ENCODE results near the gene C6orf163.
"Not testable (repeated sequence)": the region's sequence is repeated elsewhere in the genome, so short reads cannot be mapped to it uniquely, and the experiment has no call there.

The C6orf163 gene

DNA sequence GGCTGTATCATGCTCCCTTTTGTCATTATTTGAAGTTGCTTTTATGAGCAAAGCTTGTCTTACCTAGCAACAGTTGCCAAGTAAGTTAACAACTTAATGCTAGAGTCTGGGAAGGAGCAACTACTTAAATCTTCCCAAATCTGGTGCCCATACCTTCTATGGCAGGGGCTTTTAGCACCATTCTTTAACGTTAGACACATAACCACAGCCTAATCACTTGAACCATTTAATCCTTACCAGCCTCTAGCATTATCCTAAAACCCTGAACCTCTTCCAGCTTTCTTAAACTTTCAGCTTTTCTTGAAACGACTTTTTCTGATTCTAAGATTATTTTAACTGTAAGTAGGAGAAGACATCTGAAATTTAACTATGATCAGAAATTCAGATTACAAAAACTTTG is at the start of gene C6orf163:
TSS of gene C6orf163 (plus strand) at position 83 of the 400 bp plus-strand sequence. CDS start at position 370, 287 bp downstream.
- no peaks in the 10 kb centered on the region for H3K27me3 Mint-ChIP-seq
- H3K4me1 Mint-ChIP-seq (ENCODE audit: low read depth): no peaks in the 10 kb centered on the region
- DNase-seq: no peak
- peaks cover 31% of the 10 kb centered on the region for H3K36me3 Mint-ChIP-seq (ENCODE audit: low read depth)
- H3K27ac Mint-ChIP-seq: no peak within 1 kb of the TSS
- no peak within 1 kb of the TSS for H3K4me3 Mint-ChIP-seq
- no peaks in the 10 kb centered on the region for H3K9me3 Mint-ChIP-seq

- no peaks in the 10 kb centered on the region for H3K4me1 Mint-ChIP-seq (ENCODE audit: low read depth)
- no peak overlapping the region for H3K27ac Mint-ChIP-seq
- H3K36me3 Mint-ChIP-seq (ENCODE audit: low read depth): no peaks in the 10 kb centered on the region
- no peak overlapping the region for H3K4me3 Mint-ChIP-seq
- DNase-seq: no peak
- peaks cover 71% of the 10 kb centered on the region for H3K27me3 Mint-ChIP-seq
- H3K9me3 Mint-ChIP-seq: no peaks in the 10 kb centered on the region
Observed at GRCh38 chr6:87297119-87297518, 47.5 kb upstream of the C6orf163 start.

GRCh38 chr6:87301277-87301676 is 43.3 kb upstream of the C6orf163 start:
- H3K9me3 Mint-ChIP-seq; H3K4me1 Mint-ChIP-seq (ENCODE audit: low read depth); H3K27ac Mint-ChIP-seq; H3K36me3 Mint-ChIP-seq (ENCODE audit: low read depth); H3K4me3 Mint-ChIP-seq; DNase-seq: not testable (repeated sequence)
- H3K27me3 Mint-ChIP-seq: peaks cover 58% of the 10 kb centered on the region

GRCh38 chr6:87308970-87309369 is 35.6 kb upstream of the C6orf163 start:
- Mint-ChIP-seq H3K4me3 (no peak overlapping the region), H3K4me1 (ENCODE audit: low read depth) (no peaks in the 10 kb centered on the region), H3K27ac (no peak overlapping the region), H3K9me3 (no peaks in the 10 kb centered on the region), H3K27me3 (peaks cover 17% of the 10 kb centered on the region), H3K36me3 (ENCODE audit: low read depth) (no peaks in the 10 kb centered on the region)
- no peak for DNase-seq

GRCh38 chr6:87312860-87313259 is 31.8 kb upstream of the C6orf163 start:
- no peak overlapping the region for H3K27ac Mint-ChIP-seq
- H3K4me1 Mint-ChIP-seq (ENCODE audit: low read depth): no peaks in the 10 kb centered on the region
- H3K4me3 Mint-ChIP-seq: no peak overlapping the region
- DNase-seq: no peak
- peaks cover 35% of the 10 kb centered on the region for H3K27me3 Mint-ChIP-seq
- H3K9me3 Mint-ChIP-seq: no peaks in the 10 kb centered on the region
- no peaks in the 10 kb centered on the region for H3K36me3 Mint-ChIP-seq (ENCODE audit: low read depth)

DNA sequence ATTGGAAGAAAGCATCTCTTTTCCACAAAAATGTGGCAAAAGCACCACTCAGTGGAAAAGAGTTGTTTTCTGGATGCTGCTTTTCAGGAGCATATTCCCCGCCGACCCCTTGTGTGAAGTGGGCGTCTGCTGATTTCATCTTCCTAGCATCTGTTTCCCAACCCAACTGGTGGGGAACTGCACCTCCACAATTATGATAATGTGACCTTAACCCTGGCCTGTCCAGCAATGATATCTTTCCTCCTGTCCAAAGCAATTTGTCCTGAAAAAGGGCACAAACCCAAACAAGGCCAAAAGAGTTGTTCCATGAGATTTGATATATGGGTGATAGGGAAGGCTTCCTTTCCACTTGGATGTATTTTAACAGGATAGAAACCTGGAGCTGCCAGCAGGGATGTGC is 29.5 kb upstream of the C6orf163 start:
- Mint-ChIP-seq H3K36me3 (ENCODE audit: low read depth) (no peaks in the 10 kb centered on the region), H3K9me3 (no peaks in the 10 kb centered on the region), H3K27ac (no peak overlapping the region), H3K27me3 (peaks cover 35% of the 10 kb centered on the region), H3K4me3 (no peak overlapping the region), H3K4me1 (ENCODE audit: low read depth) (no peaks in the 10 kb centered on the region)
- DNase-seq: no peak

GRCh38 chr6:87319271-87319987 is 25.2 kb upstream of the C6orf163 start:
- Mint-ChIP-seq H3K27me3 (peaks cover 19% of the 10 kb centered on the region), H3K9me3 (no peaks in the 10 kb centered on the region), H3K36me3 (ENCODE audit: low read depth) (peaks cover 6% of the 10 kb centered on the region), H3K4me3 (no peak overlapping the region), H3K27ac (no peak overlapping the region), H3K4me1 (ENCODE audit: low read depth) (peaks cover 12% of the 10 kb centered on the region)
- no peak for DNase-seq

DNA sequence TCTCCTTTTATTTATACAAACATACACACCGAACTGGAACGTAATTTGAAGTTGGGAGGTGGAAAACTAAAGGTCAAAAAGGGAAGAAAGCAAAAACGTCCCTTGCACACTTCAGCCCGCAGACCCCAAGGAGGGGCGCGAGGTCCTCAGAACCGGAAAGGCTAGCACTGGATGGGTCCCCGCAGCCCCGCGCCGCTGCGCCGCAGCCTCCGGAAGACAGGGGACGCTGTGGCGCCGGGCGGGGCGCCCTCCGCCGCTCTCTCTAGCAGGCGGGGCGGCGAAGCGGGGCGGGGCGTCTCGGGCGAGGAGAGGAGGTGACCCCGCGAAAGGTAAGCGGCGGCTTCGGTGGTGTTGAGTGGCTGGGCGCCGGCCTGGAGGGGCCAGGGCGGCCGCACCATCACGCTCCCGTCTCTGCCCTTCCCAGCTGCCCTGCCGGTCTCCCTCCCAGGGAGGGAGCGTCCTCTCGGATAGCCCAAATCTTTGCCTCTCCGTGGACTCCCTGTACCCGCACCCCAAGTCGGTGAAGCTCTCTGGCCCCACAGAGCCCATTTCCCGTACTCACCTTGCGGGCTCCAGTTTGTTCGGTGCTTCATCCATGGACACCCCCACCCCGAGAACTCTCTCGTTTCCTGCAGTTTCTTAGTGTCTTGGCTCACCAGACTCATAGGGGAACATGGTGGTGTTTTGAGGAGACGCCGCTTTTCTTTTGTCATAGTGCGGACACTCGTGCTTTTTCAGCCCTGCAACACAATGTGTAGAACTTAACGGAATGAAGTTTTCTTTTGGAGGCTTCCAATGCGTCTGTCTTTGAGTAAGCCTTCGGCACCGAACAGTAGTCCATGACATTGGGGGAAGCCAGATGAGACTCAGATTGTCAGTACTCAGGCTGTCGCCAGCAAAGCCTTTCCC is 22.1 kb upstream of the C6orf163 start, which contains the start of gene SMIM8:
TSS of gene SMIM8 (plus strand) at position 285 of the 909 bp plus-strand sequence. CDS start 14,444 bp downstream, outside the sequence.
- DNase-seq: peak; percentile 92
- Mint-ChIP-seq H3K4me3 (peak within 1 kb of the TSS; percentile 97), H3K27ac (peak within 1 kb of the TSS; percentile 92), H3K36me3 (ENCODE audit: low read depth) (peaks cover 6% of the 10 kb centered on the region), H3K9me3 (no peaks in the 10 kb centered on the region), H3K4me1 (ENCODE audit: low read depth) (peaks cover 17% of the 10 kb centered on the region), H3K27me3 (no peaks in the 10 kb centered on the region)

DNA sequence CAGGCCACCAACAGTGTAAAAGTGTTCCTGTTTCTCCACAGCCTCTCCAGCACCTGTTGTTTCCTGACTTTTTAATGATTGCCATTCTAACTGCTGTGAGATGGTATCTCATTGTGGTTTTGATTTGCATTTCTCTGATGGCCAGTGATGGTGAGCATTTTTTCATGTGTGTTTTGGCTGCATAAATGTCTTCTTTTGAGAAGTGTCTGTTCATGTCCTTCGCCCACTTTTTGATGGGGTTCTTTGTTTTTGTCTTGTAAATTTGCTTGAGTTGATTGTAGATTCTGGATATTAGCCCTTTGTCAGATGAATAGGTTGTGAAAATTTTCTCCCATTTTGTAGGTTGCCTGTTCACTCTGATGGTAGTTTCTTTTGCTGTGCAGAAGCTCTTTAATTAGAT is 20.7 kb upstream of the C6orf163 start:
- peaks cover 11% of the 10 kb centered on the region for H3K36me3 Mint-ChIP-seq (ENCODE audit: low read depth)
- H3K4me3 Mint-ChIP-seq: peak overlapping the region; percentile 97
- not testable (repeated sequence) for H3K9me3 Mint-ChIP-seq, H3K27me3 Mint-ChIP-seq, H3K27ac Mint-ChIP-seq, DNase-seq
- H3K4me1 Mint-ChIP-seq (ENCODE audit: low read depth): peaks cover 18% of the 10 kb centered on the region

- Mint-ChIP-seq H3K27me3 (no peaks in the 10 kb centered on the region), H3K9me3 (peaks cover 2% of the 10 kb centered on the region), H3K4me1 (ENCODE audit: low read depth) (peaks cover 31% of the 10 kb centered on the region), H3K27ac (no peak overlapping the region), H3K36me3 (ENCODE audit: low read depth) (peaks cover 29% of the 10 kb centered on the region), H3K4me3 (no peak overlapping the region)
- DNase-seq: no peak
Observed at GRCh38 chr6:87330961-87331360, 13.7 kb upstream of the C6orf163 start.

- no peak overlapping the region for H3K4me3 Mint-ChIP-seq
- H3K36me3 Mint-ChIP-seq (ENCODE audit: low read depth): peaks cover 34% of the 10 kb centered on the region
- no peak overlapping the region for H3K27ac Mint-ChIP-seq
- peaks cover 2% of the 10 kb centered on the region for H3K9me3 Mint-ChIP-seq
- DNase-seq: no peak
- H3K4me1 Mint-ChIP-seq (ENCODE audit: low read depth): peaks cover 28% of the 10 kb centered on the region
- no peaks in the 10 kb centered on the region for H3K27me3 Mint-ChIP-seq
Observed at GRCh38 chr6:87333033-87333432, 11.6 kb upstream of the C6orf163 start.

GRCh38 chr6:87333591-87334181 is 10.9 kb upstream of the C6orf163 start:
- peaks cover 2% of the 10 kb centered on the region for H3K9me3 Mint-ChIP-seq
- no peak overlapping the region for H3K4me3 Mint-ChIP-seq
- no peaks in the 10 kb centered on the region for H3K27me3 Mint-ChIP-seq
- peaks cover 27% of the 10 kb centered on the region for H3K4me1 Mint-ChIP-seq (ENCODE audit: low read depth)
- peaks cover 37% of the 10 kb centered on the region for H3K36me3 Mint-ChIP-seq (ENCODE audit: low read depth)
- peak overlapping the region; percentile 74 for H3K27ac Mint-ChIP-seq
- no peak for DNase-seq

- DNase-seq: no peak
- Mint-ChIP-seq H3K4me1 (ENCODE audit: low read depth) (peaks cover 26% of the 10 kb centered on the region), H3K9me3 (peaks cover 2% of the 10 kb centered on the region), H3K27ac (no peak overlapping the region), H3K4me3 (no peak overlapping the region), H3K27me3 (no peaks in the 10 kb centered on the region), H3K36me3 (ENCODE audit: low read depth) (peaks cover 37% of the 10 kb centered on the region)
Observed at GRCh38 chr6:87334683-87335082, 9.9 kb upstream of the C6orf163 start.

GRCh38 chr6:87336367-87336766 is 8.2 kb upstream of the C6orf163 start:
- no peaks in the 10 kb centered on the region for H3K27me3 Mint-ChIP-seq
- H3K36me3 Mint-ChIP-seq (ENCODE audit: low read depth): peaks cover 40% of the 10 kb centered on the region
- DNase-seq: no peak
- H3K4me3 Mint-ChIP-seq: no peak overlapping the region
- no peak overlapping the region for H3K27ac Mint-ChIP-seq
- peaks cover 20% of the 10 kb centered on the region for H3K4me1 Mint-ChIP-seq (ENCODE audit: low read depth)
- H3K9me3 Mint-ChIP-seq: peaks cover 2% of the 10 kb centered on the region
